Activated naive CD8-positive, alpha-beta T cell treated with anti-CD3 and anti-CD28 coated beads, Interleukin-2, amount 10 ng/mL, durations not matched to agents 7 days and 5 days (primary cell): ENCODE data around the gene GABBR1. TPM values are rescaled to one million over a fixed set of nuclear protein-coding genes. Genes with fewer than 3 reads are reported as not detected.

Experiments
- ATAC-seq: fragments of 150-1000 bp; cut with Tn5 transposase; one replicate; pipeline ENCODE4 v1.10.0; 2021; ENCODE audit warnings: low read depth, moderate library complexity
- POLR2A ChIA-PET: fragments of 350-600 bp; sonication (Branson Sonifier 250); formaldehyde crosslinking; loops from one replicate; lab custom pipeline; 2021; ENCODE audit warnings: antibody characterized with exemption; lab: Charles Lee
- DNase-seq: peaks from one replicate; pipeline ENCODE4 v3.0.0; 2021
- H3K27ac Mint-ChIP-seq: one replicate; pipeline ENCODE4 v1.8.0; 2022; ENCODE audit warnings: mild to moderate bottlenecking, mixed read lengths
- H3K27me3 Mint-ChIP-seq: one replicate; pipeline ENCODE4 v1.8.0; 2022; ENCODE audit warnings: mild to moderate bottlenecking, moderate library complexity, mixed read lengths
- H3K36me3 Mint-ChIP-seq: one replicate; pipeline ENCODE4 v1.8.0; 2021; ENCODE audit warnings: mild to moderate bottlenecking, mixed read lengths
- H3K4me1 Mint-ChIP-seq: one replicate; pipeline ENCODE4 v1.8.0; 2021; ENCODE audit warnings: mixed read lengths
- H3K4me3 Mint-ChIP-seq: one replicate; pipeline ENCODE4 v1.8.0; 2022; ENCODE audit warnings: mild to moderate bottlenecking, moderate library complexity, mixed read lengths
- H3K9me3 Mint-ChIP-seq: one replicate; pipeline ENCODE4 v1.8.0; 2021; ENCODE audit warnings: mixed read lengths
- total RNA-seq, 2 experiments: library from RNA; stranded (reverse); gene quantifications; one replicate each; pipeline ENCODE4 v1.2.3, GENCODE V29; 2021

The GABBR1 gene
- total RNA-seq, 2 experiments from 2014 or later = 20.1 to 20.7 TPM

GRCh38 chr6:29649701-29650673, 17.0 kb upstream of the GABBR1 start:
- ATAC-seq = peak; percentile 98

GRCh38 chr6:29647927-29648642, 15.1 kb upstream of the GABBR1 start:
- no peak for ATAC-seq
- H3K4me1 Mint-ChIP-seq = peaks cover 8% of the 10 kb centered on the region
- no peak overlapping the region for H3K27ac Mint-ChIP-seq
- no peak overlapping the region for H3K4me3 Mint-ChIP-seq
- H3K36me3 Mint-ChIP-seq = no peaks in the 10 kb centered on the region
- no peak for DNase-seq
- H3K9me3 Mint-ChIP-seq = no peaks in the 10 kb centered on the region
- no peaks in the 10 kb centered on the region for H3K27me3 Mint-ChIP-seq
- POLR2A ChIA-PET = no interaction called here

More at GRCh38 chr6:29649701-29650673, 17.0 kb upstream of the GABBR1 start:
- Mint-ChIP-seq H3K9me3 (no peaks in the 10 kb centered on the region), H3K4me1 (peaks cover 8% of the 10 kb centered on the region), H3K27me3 (peaks cover 3% of the 10 kb centered on the region), H3K27ac (peak overlapping the region; percentile 99), H3K36me3 (no peaks in the 10 kb centered on the region), H3K4me3 (peak overlapping the region; percentile 95)
- POLR2A ChIA-PET = interaction anchor here (0.6 to 1.4 kb wide), 7 partner anchors 14 to 784 kb away, joined by 3 to 8 read pairs (median 3); partner anchors contain the start of gene GABBR1
- peak; percentile 91 for DNase-seq

- no peaks in the 10 kb centered on the region for H3K9me3 Mint-ChIP-seq
- peak overlapping the region; percentile 74 for H3K27ac Mint-ChIP-seq
- peaks cover 5% of the 10 kb centered on the region for H3K4me1 Mint-ChIP-seq
- DNase-seq (no peak), ATAC-seq (peak; percentile 73)
- POLR2A ChIA-PET = no interaction called here
- H3K36me3 Mint-ChIP-seq = no peaks in the 10 kb centered on the region
- H3K4me3 Mint-ChIP-seq = peak overlapping the region; percentile 54
- H3K27me3 Mint-ChIP-seq = no peaks in the 10 kb centered on the region
Measured at GRCh38 chr6:29641430-29642148, 8.6 kb upstream of the GABBR1 start.

GRCh38 chr6:29637247-29637646, 4.3 kb upstream of the GABBR1 start:
- Mint-ChIP-seq H3K4me3 (no peak overlapping the region), H3K9me3 (no peaks in the 10 kb centered on the region), H3K36me3 (no peaks in the 10 kb centered on the region), H3K27me3 (peaks cover 15% of the 10 kb centered on the region), H3K4me1 (peaks cover 9% of the 10 kb centered on the region), H3K27ac (no peak overlapping the region)
- no peak for DNase-seq
- POLR2A ChIA-PET = no interaction called here
- ATAC-seq = no peak

- peaks cover 41% of the 10 kb centered on the region for H3K27me3 Mint-ChIP-seq
- no peak overlapping the region for H3K27ac Mint-ChIP-seq
- POLR2A ChIA-PET = interaction anchor here (0.9 kb wide), 1 partner anchor 16 kb away, joined by 3 read pairs; no protein-coding TSS in a partner anchor
Measured at GRCh38 chr6:29633534-29633905, 537 bp upstream of the GABBR1 start.

GRCh38 chr6:29631860-29632731, 887 bp downstream of the GABBR1 start:
- DNase-seq (peak; percentile 62), ATAC-seq (peak; percentile 48)
- Mint-ChIP-seq H3K36me3 (peaks cover 3% of the 10 kb centered on the region), H3K4me1 (peaks cover 30% of the 10 kb centered on the region), H3K27me3 (peaks cover 46% of the 10 kb centered on the region), H3K27ac (peak overlapping the region; percentile 31), H3K9me3 (no peaks in the 10 kb centered on the region), H3K4me3 (peak overlapping the region; percentile 85)
- POLR2A ChIA-PET = no interaction called here

More at GRCh38 chr6:29633534-29633905, 537 bp upstream of the GABBR1 start:
- peaks cover 3% of the 10 kb centered on the region for H3K36me3 Mint-ChIP-seq
- no peak for DNase-seq
- no peak for ATAC-seq
- peaks cover 28% of the 10 kb centered on the region for H3K4me1 Mint-ChIP-seq
- H3K9me3 Mint-ChIP-seq = no peaks in the 10 kb centered on the region
- peak overlapping the region; percentile 63 for H3K4me3 Mint-ChIP-seq

GRCh38 chr6:29631209-29631810, 1.7 kb downstream of the GABBR1 start:
- H3K27ac Mint-ChIP-seq = peak overlapping the region; percentile 5
- no peaks in the 10 kb centered on the region for H3K9me3 Mint-ChIP-seq
- H3K4me3 Mint-ChIP-seq = peak overlapping the region; percentile 85
- H3K36me3 Mint-ChIP-seq = peaks cover 3% of the 10 kb centered on the region
- DNase-seq (no peak), ATAC-seq (no peak)
- POLR2A ChIA-PET = no interaction called here
- H3K27me3 Mint-ChIP-seq = peaks cover 53% of the 10 kb centered on the region
- peaks cover 30% of the 10 kb centered on the region for H3K4me1 Mint-ChIP-seq

GRCh38 chr6:29630315-29630714, 2.7 kb downstream of the GABBR1 start:
- POLR2A ChIA-PET = interaction anchor here (1.1 kb wide), 1 partner anchor 9 kb away, joined by 3 read pairs; no protein-coding TSS in a partner anchor
- no peaks in the 10 kb centered on the region for H3K9me3 Mint-ChIP-seq
- H3K4me3 Mint-ChIP-seq = no peak overlapping the region
- H3K27ac Mint-ChIP-seq = no peak overlapping the region
- DNase-seq (no peak), ATAC-seq (no peak)
- peaks cover 30% of the 10 kb centered on the region for H3K4me1 Mint-ChIP-seq
- H3K36me3 Mint-ChIP-seq = peaks cover 3% of the 10 kb centered on the region
- H3K27me3 Mint-ChIP-seq = peaks cover 57% of the 10 kb centered on the region

GRCh38 chr6:29629571-29629970, 3.4 kb downstream of the GABBR1 start:
- H3K27me3 Mint-ChIP-seq = peaks cover 55% of the 10 kb centered on the region
- peaks cover 30% of the 10 kb centered on the region for H3K4me1 Mint-ChIP-seq
- POLR2A ChIA-PET = interaction anchor here (1.1 kb wide), 1 partner anchor 10 kb away, joined by 3 read pairs; no protein-coding TSS in a partner anchor

GRCh38 chr6:29628419-29629281, 4.3 kb downstream of the GABBR1 start:
- no peak overlapping the region for H3K27ac Mint-ChIP-seq
- peak; percentile 48 for ATAC-seq
- H3K36me3 Mint-ChIP-seq = peaks cover 3% of the 10 kb centered on the region
- POLR2A ChIA-PET = no interaction called here
- DNase-seq = peak; percentile 64
- H3K27me3 Mint-ChIP-seq = peaks cover 51% of the 10 kb centered on the region
- H3K9me3 Mint-ChIP-seq = no peaks in the 10 kb centered on the region
- H3K4me1 Mint-ChIP-seq = peaks cover 30% of the 10 kb centered on the region
- H3K4me3 Mint-ChIP-seq = peak overlapping the region; percentile 96

More at GRCh38 chr6:29629571-29629970, 3.4 kb downstream of the GABBR1 start:
- H3K27ac Mint-ChIP-seq = no peak overlapping the region
- H3K9me3 Mint-ChIP-seq = no peaks in the 10 kb centered on the region
- peaks cover 3% of the 10 kb centered on the region for H3K36me3 Mint-ChIP-seq
- ATAC-seq = no peak
- DNase-seq = no peak
- H3K4me3 Mint-ChIP-seq = peak overlapping the region; percentile 96

GRCh38 chr6:29627755-29628418, 5.1 kb downstream of the GABBR1 start:
- Mint-ChIP-seq H3K27ac (no peak overlapping the region), H3K4me3 (peak overlapping the region; percentile 96), H3K36me3 (peaks cover 3% of the 10 kb centered on the region), H3K9me3 (no peaks in the 10 kb centered on the region), H3K4me1 (peaks cover 26% of the 10 kb centered on the region), H3K27me3 (peaks cover 45% of the 10 kb centered on the region)
- POLR2A ChIA-PET = no interaction called here
- peak; percentile 49 for DNase-seq
- ATAC-seq = peak; percentile 2
